ENCODE measurements around the gene WDR89.

WDR89 gene

GRCh38 chr14:63672417-63673180 is 30.9 kb upstream of the WDR89 start:
- Histone ChIP-seq H3K4me3 (ENCODE audit: insufficient read depth, low read length, poor library complexity, severe bottlenecking) (no peak overlapping the region), H3K79me2 (ENCODE audit: insufficient read depth, low read length) (no peaks in the 10 kb centered on the region), H3K9ac (ENCODE audit: low read length) (no peak overlapping the region), H4K20me1 (ENCODE audit: low read depth, low read length) (no peaks in the 10 kb centered on the region), H3K27ac (ENCODE audit: low read depth, low read length) (no peak overlapping the region), H3F3A (ENCODE audit: insufficient read depth) (peaks cover 21% of the 10 kb centered on the region; the same call in 1 of the 2 replicates), H3K9me2 (replicated peaks; ENCODE audit: insufficient read depth, low read length) (no peaks in the 10 kb centered on the region), H3K9me3 (ENCODE audit: insufficient read depth, low read length) (no peaks in the 10 kb centered on the region), H3K36me3 (ENCODE audit: low read length) (peaks cover 3% of the 10 kb centered on the region; the same call in 1 of the 2 replicates), H2AFZ (ENCODE audit: low read depth, low read length, severe bottlenecking) (no peak overlapping the region), H3K27me3 (ENCODE audit: low read length) (no peaks in the 10 kb centered on the region), H3K4me2 (ENCODE audit: low read depth, low read length, poor library complexity, severe bottlenecking) (no peak overlapping the region)
- TF ChIP-seq EZH2phosphoT487 (conservative IDR thresholded peaks at IDR 0.05; ENCODE audit: low read length) (no peak), CTCF (IDR thresholded peaks at IDR 0.05; ENCODE audit: insufficient read depth, low read length, poor library complexity, severe bottlenecking) (no peak)

- Histone ChIP-seq H3F3A (ENCODE audit: insufficient read depth) (peaks cover 21% of the 10 kb centered on the region; the same call in 1 of the 2 replicates), H3K9ac (ENCODE audit: low read length) (no peak overlapping the region), H3K4me3 (ENCODE audit: insufficient read depth, low read length, poor library complexity, severe bottlenecking) (no peak overlapping the region), H3K27me3 (ENCODE audit: low read length) (no peaks in the 10 kb centered on the region), H3K9me2 (replicated peaks; ENCODE audit: insufficient read depth, low read length) (no peaks in the 10 kb centered on the region), H2AFZ (ENCODE audit: low read depth, low read length, severe bottlenecking) (no peak overlapping the region), H3K9me3 (ENCODE audit: insufficient read depth, low read length) (no peaks in the 10 kb centered on the region), H3K79me2 (ENCODE audit: insufficient read depth, low read length) (no peaks in the 10 kb centered on the region), H3K27ac (ENCODE audit: low read depth, low read length) (no peak overlapping the region), H3K4me2 (ENCODE audit: low read depth, low read length, poor library complexity, severe bottlenecking) (no peak overlapping the region), H4K20me1 (ENCODE audit: low read depth, low read length) (no peaks in the 10 kb centered on the region), H3K36me3 (ENCODE audit: low read length) (peaks cover 3% of the 10 kb centered on the region; the same call in 1 of the 2 replicates)
- TF ChIP-seq CTCF (IDR thresholded peaks at IDR 0.05; ENCODE audit: insufficient read depth, low read length, poor library complexity, severe bottlenecking) (no peak), EZH2phosphoT487 (conservative IDR thresholded peaks at IDR 0.05; ENCODE audit: low read length) (no peak)
Measured at GRCh38 chr14:63671987-63672386, 30.3 kb upstream of the WDR89 start.

- no peak overlapping the region for H2AFZ ChIP-seq (ENCODE audit: low read depth, low read length, severe bottlenecking)
- no peak overlapping the region for H3K4me3 ChIP-seq (ENCODE audit: insufficient read depth, low read length, poor library complexity, severe bottlenecking)
- TF ChIP-seq EZH2phosphoT487 (conservative IDR thresholded peaks at IDR 0.05; ENCODE audit: low read length) = no peak
- H3K27me3 ChIP-seq (ENCODE audit: low read length) = no peaks in the 10 kb centered on the region
- peaks cover 16% of the 10 kb centered on the region; the same call in 1 of the 2 replicates for H3F3A ChIP-seq (ENCODE audit: insufficient read depth)
- H3K79me2 ChIP-seq (ENCODE audit: insufficient read depth, low read length) = no peaks in the 10 kb centered on the region
- no peak overlapping the region for H3K4me2 ChIP-seq (ENCODE audit: low read depth, low read length, poor library complexity, severe bottlenecking)
- H3K27ac ChIP-seq (ENCODE audit: low read depth, low read length) = no peak overlapping the region
- H4K20me1 ChIP-seq (ENCODE audit: low read depth, low read length) = no peaks in the 10 kb centered on the region
- no peak overlapping the region for H3K9ac ChIP-seq (ENCODE audit: low read length)
- no peaks in the 10 kb centered on the region for H3K9me2 ChIP-seq (replicated peaks; ENCODE audit: insufficient read depth, low read length)
- H3K9me3 ChIP-seq (ENCODE audit: insufficient read depth, low read length) = no peaks in the 10 kb centered on the region
- H3K36me3 ChIP-seq (ENCODE audit: low read length) = no peaks in the 10 kb centered on the region
Measured at GRCh38 chr14:63670692-63671091, 29.0 kb upstream of the WDR89 start.

GRCh38 chr14:63666335-63666734 is 24.7 kb upstream of the WDR89 start:
- H3K36me3 ChIP-seq (ENCODE audit: low read length) = no peaks in the 10 kb centered on the region
- no peak overlapping the region for H3K27ac ChIP-seq (ENCODE audit: low read depth, low read length)
- no peak overlapping the region for H3K9ac ChIP-seq (ENCODE audit: low read length)
- H3K4me2 ChIP-seq (ENCODE audit: low read depth, low read length, poor library complexity, severe bottlenecking) = no peak overlapping the region
- no peaks in the 10 kb centered on the region for H3K9me3 ChIP-seq (ENCODE audit: insufficient read depth, low read length)
- no peaks in the 10 kb centered on the region for H3K9me2 ChIP-seq (replicated peaks; ENCODE audit: insufficient read depth, low read length)
- H3K4me3 ChIP-seq (ENCODE audit: insufficient read depth, low read length, poor library complexity, severe bottlenecking) = no peak overlapping the region
- H2AFZ ChIP-seq (ENCODE audit: low read depth, low read length, severe bottlenecking) = no peak overlapping the region
- H4K20me1 ChIP-seq (ENCODE audit: low read depth, low read length) = no peaks in the 10 kb centered on the region
- TF ChIP-seq CTCF (IDR thresholded peaks at IDR 0.05; ENCODE audit: insufficient read depth, low read length, poor library complexity, severe bottlenecking) = no peak
- TF ChIP-seq EZH2phosphoT487 (conservative IDR thresholded peaks at IDR 0.05; ENCODE audit: low read length) = no peak
- no peaks in the 10 kb centered on the region for H3K79me2 ChIP-seq (ENCODE audit: insufficient read depth, low read length)
- peaks cover 13% of the 10 kb centered on the region; the same call in 1 of the 2 replicates for H3F3A ChIP-seq (ENCODE audit: insufficient read depth)
- no peaks in the 10 kb centered on the region for H3K27me3 ChIP-seq (ENCODE audit: low read length)
